ENCODE data around the gene CSH1. TPM values are rescaled to one million over a fixed set of nuclear protein-coding genes. Genes with fewer than 3 reads are reported as not detected.

CSH1 gene
- total and polyA plus RNA-seq, 2 donors (not counting 3 experiments of a cell fraction or from before 2014, with no cell fraction given): not detected

DNA sequence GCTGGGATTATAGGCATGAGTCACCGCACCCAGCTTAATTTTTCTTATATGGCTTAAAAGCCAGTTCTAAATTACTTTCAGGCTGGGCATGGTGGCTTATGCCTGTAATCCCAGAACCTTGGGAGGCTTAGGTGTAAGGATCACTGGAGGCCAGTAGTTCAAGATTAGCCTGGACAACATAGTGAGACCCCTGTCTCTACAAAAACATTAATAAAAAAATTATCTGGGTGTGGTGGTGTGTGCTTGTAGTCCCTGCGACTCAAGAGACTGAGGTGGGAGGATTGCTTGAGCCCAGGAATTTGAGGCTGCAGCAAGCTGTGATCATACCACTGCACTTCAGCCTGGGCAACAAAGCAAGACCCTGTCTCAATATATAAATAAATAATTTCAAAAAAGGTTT, 43.1 kb downstream of the CSH1 start:
- H3K9me3 ChIP-seq (replicated peaks; ENCODE audit: control insufficient read depth, insufficient read depth, low read length): no peaks in the 10 kb centered on the region
- FAIRE-seq (no peak), DNase-seq (ENCODE audit: low read depth, low spot score) (no peak)
- H3K9me1 ChIP-seq (replicated peaks; ENCODE audit: control insufficient read depth, extremely low read depth, insufficient read depth, low read length): no peaks in the 10 kb centered on the region
- no peaks in the 10 kb centered on the region for H4K20me1 ChIP-seq (replicated peaks; ENCODE audit: control insufficient read depth, extremely low read depth, insufficient read depth, low read length)
- ChIA-PET CTCF (interaction anchor here (0.9 to 1.1 kb wide), 2 partner anchors 13 to 28 kb away, joined by 3 to 4 read pairs; partner anchors contain the start of gene GH2), POLR2A (no interaction called here)
- no peak overlapping the region for H3K4me3 ChIP-seq (replicated peaks in 1 of 3; ENCODE audit: insufficient read depth in 1 of 3, low read depth in 1 of 3, low read length in 3 of 3)
- TF ChIP-seq MYC (IDR thresholded peaks at IDR 0.05; ENCODE audit: low read depth, low read length) (no peak), JUN (IDR thresholded peaks at IDR 0.05; ENCODE audit: borderline replicate concordance, insufficient read depth, insufficient read length, low read depth) (no peak), EZH2 (IDR thresholded peaks at IDR 0.05; ENCODE audit: borderline replicate concordance, low read depth, low read length, severe bottlenecking) (no peak), GATA2 (IDR thresholded peaks at IDR 0.05; ENCODE audit: insufficient read depth, insufficient read length, low read depth, low read length) (no peak), POLR2AphosphoS5 (IDR thresholded peaks at IDR 0.05; ENCODE audit: insufficient read depth, low read depth, low read length) (no peak), POLR2A (IDR thresholded peaks at IDR 0.05; ENCODE audit: low read depth, low read length) (no peak), FOS (IDR thresholded peaks at IDR 0.05; ENCODE audit: borderline replicate concordance, insufficient read depth, low read length) (no peak), MAX (IDR thresholded peaks at IDR 0.05; ENCODE audit: insufficient read depth, insufficient read length) (no peak)
- TF ChIP-seq, protein P1, sequence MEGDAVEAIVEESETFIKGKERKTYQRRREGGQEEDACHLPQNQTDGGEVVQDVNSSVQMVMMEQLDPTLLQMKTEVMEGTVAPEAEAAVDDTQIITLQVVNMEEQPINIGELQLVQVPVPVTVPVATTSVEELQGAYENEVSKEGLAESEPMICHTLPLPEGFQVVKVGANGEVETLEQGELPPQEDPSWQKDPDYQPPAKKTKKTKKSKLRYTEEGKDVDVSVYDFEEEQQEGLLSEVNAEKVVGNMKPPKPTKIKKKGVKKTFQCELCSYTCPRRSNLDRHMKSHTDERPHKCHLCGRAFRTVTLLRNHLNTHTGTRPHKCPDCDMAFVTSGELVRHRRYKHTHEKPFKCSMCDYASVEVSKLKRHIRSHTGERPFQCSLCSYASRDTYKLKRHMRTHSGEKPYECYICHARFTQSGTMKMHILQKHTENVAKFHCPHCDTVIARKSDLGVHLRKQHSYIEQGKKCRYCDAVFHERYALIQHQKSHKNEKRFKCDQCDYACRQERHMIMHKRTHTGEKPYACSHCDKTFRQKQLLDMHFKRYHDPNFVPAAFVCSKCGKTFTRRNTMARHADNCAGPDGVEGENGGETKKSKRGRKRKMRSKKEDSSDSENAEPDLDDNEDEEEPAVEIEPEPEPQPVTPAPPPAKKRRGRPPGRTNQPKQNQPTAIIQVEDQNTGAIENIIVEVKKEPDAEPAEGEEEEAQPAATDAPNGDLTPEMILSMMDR (IDR thresholded peaks at IDR 0.05; ENCODE audit: extremely low read depth in 1 of 2, insufficient read depth in 1 of 2, low read depth in 1 of 2, low read length in 2 of 2): no peak
- no peaks in the 10 kb centered on the region for H3K36me3 ChIP-seq (ENCODE audit: control insufficient read depth in 2 of 2, extremely low read depth in 1 of 2, insufficient read depth in 2 of 2, low read length in 2 of 2)
- no peak overlapping the region for H2AFZ ChIP-seq (ENCODE audit: low read depth, low read length)
- H3K9ac ChIP-seq (replicated peaks; ENCODE audit: extremely low read depth, insufficient read depth, low read length): no peak overlapping the region
- intact Hi-C loops (cut with micrococcal nuclease): no loop called here
- dilution Hi-C loops (cut with MboI; ENCODE audit: extremely low pct_ligation_motif_present, low sequenced_read_pairs): no loop called here
- H3K79me2 ChIP-seq (ENCODE audit: control insufficient read depth, insufficient read depth, low read length): no peaks in the 10 kb centered on the region
- no peak overlapping the region for H3K4me2 ChIP-seq (ENCODE audit: insufficient read depth, low read length)
- H3K27me3 ChIP-seq (ENCODE audit: control insufficient read depth in 2 of 2, insufficient read depth in 2 of 2, low read length in 2 of 2): peaks cover 1 to 3% of the 10 kb centered on the region in 2 experiments
- no peaks in the 10 kb centered on the region for H3K4me1 ChIP-seq (ENCODE audit: control insufficient read depth, extremely low read depth, insufficient read depth, low read length)
- no TSS peak for BruUV-seq (replicated peaks)
- H3K27ac ChIP-seq (ENCODE audit: insufficient read depth, low read depth, low read length): no peak overlapping the region
